H1 (cell line): Measurements from ENCODE around the gene ACBD4. TPM values are rescaled to one million over a fixed set of nuclear protein-coding genes. Genes with fewer than 3 reads are reported as not detected.

Experiments
- CTCF ChIA-PET: fragments of 300-600 bp; sonication (Branson Sonifier 250); formaldehyde crosslinking; loops from one replicate; lab custom pipeline; 2021; ENCODE audit not compliant: partially characterized antibody; lab: Charles Lee
- POLR2A ChIA-PET: fragments of 300-600 bp; sonication (Branson Sonifier 250); formaldehyde crosslinking; loops from one replicate; lab custom pipeline; 2021; ENCODE audit warnings: inconsistent platforms; ENCODE audit not compliant: partially characterized antibody; lab: Charles Lee
- DNase-seq, 2 experiments: peaks; one replicate each; pipeline versions ENCODE4 v3.0.0 to v3.0.0-alpha.2; 2010 to 2022; ENCODE audit warnings: low spot score in 2 of 2, low read depth in 1 of 2, mixed read lengths in 1 of 2
- FAIRE-seq: peaks from 2 replicates; lab custom pipeline; 2011; peaks lifted over from hg19 to GRCh38; lab: Jason Lieb, UNC
- H2AFZ ChIP-seq: 2 replicates; pipeline ENCODE4 v1.8.1; 2012; ENCODE audit warnings: low read length, inconsistent platforms
- H2AK5ac ChIP-seq: 2 replicates; pipeline ENCODE4 v1.6.1; 2013; ENCODE audit warnings: low read depth, low read length
- H2BK120ac ChIP-seq: replicated peaks from 2 replicates; pipeline ENCODE3; 2013; ENCODE audit warnings: low read depth, low read length, inconsistent platforms
- H2BK12ac ChIP-seq: 2 replicates; pipeline ENCODE4 v1.6.1; 2013; ENCODE audit warnings: low read depth, low read length
- H2BK15ac ChIP-seq: 2 replicates; pipeline ENCODE4 v1.6.1; 2013; ENCODE audit warnings: low read length
- H2BK20ac ChIP-seq: 2 replicates; pipeline ENCODE4 v1.6.1; 2013; ENCODE audit warnings: low read length
- H2BK5ac ChIP-seq: 2 replicates; pipeline ENCODE4 v1.6.1; 2013; ENCODE audit warnings: low read depth, low read length
- H3K14ac ChIP-seq: 2 replicates; pipeline ENCODE4 v1.6.1; 2013; ENCODE audit warnings: inconsistent platforms; ENCODE audit not compliant: insufficient read length
- H3K18ac ChIP-seq: 2 replicates; pipeline ENCODE4 v1.6.1; 2013; ENCODE audit warnings: low read length; ENCODE audit errors: extremely low read depth
- H3K23ac ChIP-seq: 2 replicates; pipeline ENCODE4 v1.6.1; 2013; ENCODE audit warnings: inconsistent platforms; ENCODE audit not compliant: insufficient read length
- H3K23me2 ChIP-seq: 2 replicates; pipeline ENCODE4 v1.6.1; 2013; ENCODE audit warnings: low read depth, low read length
- H3K27ac ChIP-seq: 2 replicates; pipeline ENCODE4 v1.6.1; 2011; ENCODE audit warnings: low read depth, low read length, inconsistent platforms
- H3K27me3 ChIP-seq, 4 experiments: replicated peaks in 1 of 4; 1 replicate in 1 of 4; 2 replicates in 3 of 4; pipeline versions ENCODE4 v1.6.1 to v1.8.1; 2011 to 2013; ENCODE audit warnings: low read length in 3 of 4, mild to moderate bottlenecking in 3 of 4, inconsistent platforms in 2 of 4, mixed read lengths in 2 of 4, moderate library complexity in 1 of 4; ENCODE audit not compliant: control insufficient read depth in 3 of 4, insufficient read depth in 3 of 4; ENCODE audit errors: extremely low read depth in 1 of 4
- H3K36me3 ChIP-seq, 4 experiments: 2 replicates each; pipeline versions ENCODE4 v1.6.1 to v1.8.1; 2011 to 2013; ENCODE audit warnings: mild to moderate bottlenecking in 4 of 4, low read length in 3 of 4, moderate library complexity in 2 of 4, control low read depth in 1 of 4, inconsistent platforms in 1 of 4; ENCODE audit not compliant: insufficient read depth in 4 of 4, control insufficient read depth in 2 of 4
- H3K4ac ChIP-seq: replicated peaks from 2 replicates; pipeline ENCODE3; 2013; ENCODE audit warnings: low read length, low read depth, mixed read lengths, inconsistent platforms; ENCODE audit not compliant: insufficient read length
- H3K4me1 ChIP-seq, 4 experiments: replicated peaks in 1 of 4; 1 replicate in 1 of 4; 2 replicates in 3 of 4; pipeline versions ENCODE4 v1.6.1 to v1.8.1; 2011 to 2013; ENCODE audit warnings: low read length in 3 of 4, inconsistent platforms in 2 of 4, mixed read lengths in 1 of 4; ENCODE audit not compliant: insufficient read depth in 4 of 4, control insufficient read depth in 3 of 4
- H3K4me2 ChIP-seq, 2 experiments: 2 replicates each; pipeline versions ENCODE4 v1.6.1 to v1.8.1; 2011 to 2013; ENCODE audit warnings: low read depth in 2 of 2, low read length in 2 of 2, control low read depth in 1 of 2, inconsistent platforms in 1 of 2, mild to moderate bottlenecking in 1 of 2; ENCODE audit not compliant: insufficient read depth in 1 of 2
- H3K4me3 ChIP-seq, 4 experiments: fragments of 200-600, 300-600 bp in 1 of 4; sonication (generic), shearing (Covaris generic), sonication (Bioruptor Twin) in 1 of 4; 2 replicates each; pipeline versions ENCODE4 v1.5.1 to v1.8.1; 2011 to 2016; ENCODE audit warnings: low read length in 4 of 4, low read depth in 3 of 4, control low read depth in 2 of 4, inconsistent platforms in 2 of 4, mild to moderate bottlenecking in 2 of 4, mixed read lengths in 1 of 4, moderate library complexity in 1 of 4; ENCODE audit not compliant: insufficient read depth in 2 of 4; ENCODE audit errors: extremely low read depth in 1 of 4
- H3K56ac ChIP-seq: replicated peaks from 2 replicates; pipeline ENCODE3; 2013; ENCODE audit warnings: low read depth, mild to moderate bottlenecking, mixed read lengths, low read length, inconsistent platforms; ENCODE audit not compliant: insufficient read length
- H3K79me1 ChIP-seq: 2 replicates; pipeline ENCODE4 v1.6.1; 2013; ENCODE audit warnings: low read depth, low read length, control low read depth
- H3K79me2 ChIP-seq, 2 experiments: 2 replicates each; pipeline versions ENCODE4 v1.6.1 to v1.8.1; 2012 to 2013; ENCODE audit warnings: low read length in 2 of 2, mild to moderate bottlenecking in 2 of 2, inconsistent platforms in 1 of 2; ENCODE audit not compliant: insufficient read depth in 2 of 2, control insufficient read depth in 1 of 2
- H3K9ac ChIP-seq, 4 experiments: replicated peaks in 1 of 4; 1 replicate in 1 of 4; 2 replicates in 3 of 4; pipeline versions ENCODE4 v1.6.1 to v1.8.1; 2011 to 2013; ENCODE audit warnings: low read depth in 3 of 4, low read length in 3 of 4, control low read depth in 2 of 4, mild to moderate bottlenecking in 2 of 4, moderate library complexity in 2 of 4, inconsistent platforms in 1 of 4; ENCODE audit errors: extremely low read depth in 1 of 4
- H3K9me3 ChIP-seq, 2 experiments: 2 replicates each; pipeline versions ENCODE4 v1.6.1 to v1.8.1; 2012 to 2013; ENCODE audit warnings: mild to moderate bottlenecking in 2 of 2, moderate library complexity in 2 of 2, control low read depth in 1 of 2, inconsistent platforms in 1 of 2, low read depth in 1 of 2, low read length in 1 of 2, mixed read lengths in 1 of 2; ENCODE audit not compliant: insufficient read depth in 2 of 2
- H4K20me1 ChIP-seq, 2 experiments: replicated peaks in 1 of 2; 2 replicates each; pipeline versions ENCODE3 to v1.8.1; 2011 to 2013; ENCODE audit warnings: inconsistent platforms in 2 of 2, low read length in 2 of 2, mild to moderate bottlenecking in 1 of 2; ENCODE audit not compliant: insufficient read depth in 2 of 2, control insufficient read depth in 1 of 2
- H4K5ac ChIP-seq: 2 replicates; pipeline ENCODE4 v1.6.1; 2013; ENCODE audit warnings: low read length, low read depth, mixed read lengths, inconsistent platforms; ENCODE audit not compliant: insufficient read length
- H4K8ac ChIP-seq: 2 replicates; pipeline ENCODE4 v1.8.0; 2013; ENCODE audit warnings: mild to moderate bottlenecking, moderate library complexity, low read length, inconsistent platforms; ENCODE audit not compliant: insufficient read depth; ENCODE audit errors: extremely low read depth
- H4K91ac ChIP-seq: replicated peaks from 2 replicates; pipeline ENCODE3; 2013; ENCODE audit warnings: low read length, mixed read lengths, inconsistent platforms; ENCODE audit not compliant: insufficient read length
- CBX8 ChIP-seq: fragments of 300-800, 300-1000 bp; sonication (generic); IDR thresholded peaks from 2 replicates; pipeline ENCODE4 v1.7.1; 2016; ENCODE audit warnings: low read depth, low read length, borderline replicate concordance
- SIX5 ChIP-seq: IDR thresholded peaks from 2 replicates; pipeline ENCODE4 v1.6.1; 2011; ENCODE audit warnings: mild to moderate bottlenecking, low read depth, low read length
- USF2 ChIP-seq: IDR thresholded peaks from 2 replicates; pipeline ENCODE4 v1.6.1; 2011; ENCODE audit warnings: low read length, improper control_type of control experiment
- WGBS, 2 experiments: shearing (Covaris generic) in 1 of 2; methylation state at CpG; one replicate each; pipeline versions ENCODE4 v1.1.6 to v1.1.7; 2013 to 2015; ENCODE audit warnings: low lambda C conversion rate in 2 of 2, mixed read lengths in 2 of 2, inconsistent platforms in 1 of 2, low coverage in 1 of 2, missing lambda C conversion rate in 1 of 2; ENCODE audit not compliant: insufficient replicate concordance in 2 of 2, insufficient coverage in 1 of 2, insufficient read length in 1 of 2; ENCODE audit errors: extremely low coverage in 1 of 2, missing lambda C conversion rate in 1 of 2; 5-methylcytosine and 5-hydroxymethylcytosine counted together
- polyA plus RNA-seq, 7 experiments: library from polyadenylated mRNA; depleted of rRNA in 3 of 7; stranded (reverse) in 5 of 7; unstranded in 2 of 7; fragments of >200 nt in 5 of 7; fragments of 200-250 nt in 2 of 7; gene quantifications; 1 replicate in 5 of 7; 2 replicates in 1 of 7; 4 replicates in 1 of 7; pipeline versions ENCODE4 v1.2.1 to v1.2.3, GENCODE V29; 2011 to 2013; ENCODE audit warnings: missing spikeins in 2 of 7, mixed read lengths in 2 of 7
- total RNA-seq: library from RNA; stranded (reverse); fragmentation: NEBNext Ultra II Directional; extraction: Animal tissue kit (Norgen Biotek cat#: 25700); gene quantifications from 2 replicates; pipeline ENCODE4 v1.2.1, GENCODE V29; 2021

Gene ACBD4
- total and polyA plus RNA-seq, 2 of the 8 experiments (the other 6 are each of a cell fraction or from before 2014, with no cell fraction given), result 7.3 to 10.7 TPM

- H4K8ac ChIP-seq, result no peak overlapping the region
- no peak overlapping the region for H2BK20ac ChIP-seq
- POLR2A ChIA-PET, result interaction anchor here (0.6 to 1.0 kb wide), 2 partner anchors 47 to 57 kb away, joined by 3 to 4 read pairs; partner anchors contain the start of gene HEXIM1
- H4K5ac ChIP-seq, result no peak overlapping the region
- no peaks in the 10 kb centered on the region; a peak in 1 of 7 replicates for H3K4me1 ChIP-seq
- H3K79me1 ChIP-seq, result no peaks in the 10 kb centered on the region; the same call in 1 of the 2 replicates
- no peak overlapping the region for H2BK12ac ChIP-seq
- no peaks in the 10 kb centered on the region for H3K27me3 ChIP-seq
- H2AK5ac ChIP-seq, result no peak overlapping the region
- H2BK15ac ChIP-seq, result no peak overlapping the region
- H3K36me3 ChIP-seq, result peaks cover 43 to 73% (median 69%) of the 10 kb centered on the region in 4 experiments
- no peak overlapping the region for H3K14ac ChIP-seq
- H3K9ac ChIP-seq, result no peak overlapping the region
- H3K4me3 ChIP-seq, result no peak overlapping the region
- no peak for DNase-seq
- no peak overlapping the region for H3K56ac ChIP-seq
- no peaks in the 10 kb centered on the region for H3K79me2 ChIP-seq
- H3K27ac ChIP-seq, result no peak overlapping the region
- H3K23me2 ChIP-seq, result no peaks in the 10 kb centered on the region
- TF ChIP-seq SIX5, result no peak
- no peak for TF ChIP-seq USF2
- TF ChIP-seq CBX8, result no peak
- TF ChIP-seq, all 59 proteins: peak for 0
- CTCF ChIA-PET, result interaction anchor here (0.7 to 8.1 kb wide), 3 partner anchors 11 to 22 kb away, joined by 3 to 50 read pairs (median 25); no protein-coding TSS in a partner anchor
- Histone ChIP-seq H3K4ac (no peak overlapping the region), H3K23ac (no peak overlapping the region), H3K9me3 (no peaks in the 10 kb centered on the region), H2AFZ (no peak overlapping the region), H2BK5ac (no peak overlapping the region), H4K20me1 (peaks cover 1 to 8% of the 10 kb centered on the region in 2 experiments), H3K18ac (no peak overlapping the region), H2BK120ac (no peak overlapping the region), H4K91ac (no peak overlapping the region), H3K4me2 (no peak overlapping the region)
- WGBS, 2 experiments, result 87% methylated on average over 4 of the region's 9 CpGs; no CpG with 5 or more reads in 1 of the 2 experiments
- FAIRE-seq, result no peak
Observed at GRCh38 chr17:45101546-45101882, 34.0 kb upstream of the ACBD4 start.
